ENCODE results near the gene COL4A2.
A peak's percentile ranks its signal among the peaks of the same experiment; 100 is the strongest.

COL4A2 gene

GRCh38 chr13:110404321-110404720, 97.2 kb downstream of the COL4A2 start:
- no peak overlapping the region for H3K27ac Mint-ChIP-seq
- no peak for DNase-seq
- ATAC-seq (replicated peaks), result no peak
- H3K36me3 Mint-ChIP-seq (ENCODE audit: insufficient read depth), result no peaks in the 10 kb centered on the region
- H3K9me3 Mint-ChIP-seq, result no peaks in the 10 kb centered on the region
- H3K4me1 Mint-ChIP-seq (ENCODE audit: low read depth in 2 of 2), result no peaks in the 10 kb centered on the region
- peaks cover 64 to 66% of the 10 kb centered on the region in 2 donors for H3K27me3 Mint-ChIP-seq
- no peak overlapping the region for H3K4me3 Mint-ChIP-seq

- Mint-ChIP-seq H3K27ac (no peak overlapping the region), H3K4me1 (ENCODE audit: low read depth in 2 of 2) (no peaks in the 10 kb centered on the region), H3K9me3 (no peaks in the 10 kb centered on the region), H3K4me3 (no peak overlapping the region), H3K27me3 (peaks cover 68 to 79% of the 10 kb centered on the region in 2 donors), H3K36me3 (ENCODE audit: insufficient read depth) (no peaks in the 10 kb centered on the region)
- ATAC-seq (replicated peaks) (no peak), DNase-seq (no peak)
These were observed 98.7 kb downstream of the COL4A2 start for GRCh38 chr13:110405597-110406450.

GRCh38 chr13:110407021-110407420, 99.9 kb downstream of the COL4A2 start:
- H3K4me3 Mint-ChIP-seq, result no peak overlapping the region
- DNase-seq (no peak), ATAC-seq (replicated peaks) (no peak)
- no peaks in the 10 kb centered on the region for H3K36me3 Mint-ChIP-seq (ENCODE audit: insufficient read depth)
- H3K4me1 Mint-ChIP-seq (ENCODE audit: low read depth in 2 of 2), result no peaks in the 10 kb centered on the region
- H3K27me3 Mint-ChIP-seq, result peaks cover 68 to 84% of the 10 kb centered on the region in 2 donors
- no peak overlapping the region for H3K27ac Mint-ChIP-seq
- H3K9me3 Mint-ChIP-seq, result no peaks in the 10 kb centered on the region

GRCh38 chr13:110407531-110407930, 100.4 kb downstream of the COL4A2 start:
- Mint-ChIP-seq H3K9me3 (no peaks in the 10 kb centered on the region), H3K27me3 (peaks cover 63 to 83% of the 10 kb centered on the region in 2 donors), H3K27ac (no peak overlapping the region)

GRCh38 chr13:110408286-110408685, 101.2 kb downstream of the COL4A2 start:
- H3K4me1 Mint-ChIP-seq (ENCODE audit: low read depth in 2 of 2), result no peaks in the 10 kb centered on the region
- DNase-seq, result no peak
- H3K36me3 Mint-ChIP-seq (ENCODE audit: insufficient read depth), result no peaks in the 10 kb centered on the region
- H3K27me3 Mint-ChIP-seq, result peaks cover 55 to 83% of the 10 kb centered on the region in 2 donors
- no peak overlapping the region for H3K27ac Mint-ChIP-seq
- no peak for ATAC-seq (replicated peaks)
- H3K9me3 Mint-ChIP-seq, result no peaks in the 10 kb centered on the region
- no peak overlapping the region for H3K4me3 Mint-ChIP-seq

More at GRCh38 chr13:110407531-110407930, 100.4 kb downstream of the COL4A2 start:
- Mint-ChIP-seq H3K4me3 (no peak overlapping the region), H3K4me1 (ENCODE audit: low read depth in 2 of 2) (no peaks in the 10 kb centered on the region), H3K36me3 (ENCODE audit: insufficient read depth) (no peaks in the 10 kb centered on the region)
- DNase-seq, result no peak
- no peak for ATAC-seq (replicated peaks)

- no peak overlapping the region for H3K4me3 Mint-ChIP-seq
- no peak overlapping the region for H3K27ac Mint-ChIP-seq
- no peak for DNase-seq
- no peak for ATAC-seq (replicated peaks)
- no peaks in the 10 kb centered on the region for H3K36me3 Mint-ChIP-seq (ENCODE audit: insufficient read depth)
- H3K4me1 Mint-ChIP-seq (ENCODE audit: low read depth in 2 of 2), result no peaks in the 10 kb centered on the region
- peaks cover 46 to 83% of the 10 kb centered on the region in 2 donors for H3K27me3 Mint-ChIP-seq
- no peaks in the 10 kb centered on the region for H3K9me3 Mint-ChIP-seq
These were observed 102.5 kb downstream of the COL4A2 start for GRCh38 chr13:110409581-110409992.

- H3K4me3 Mint-ChIP-seq, result no peak overlapping the region
- ATAC-seq (replicated peaks), result no peak
- no peaks in the 10 kb centered on the region for H3K4me1 Mint-ChIP-seq (ENCODE audit: low read depth in 2 of 2)
- no peak for DNase-seq
- H3K27me3 Mint-ChIP-seq, result peaks cover 44 to 82% of the 10 kb centered on the region in 2 donors
- H3K9me3 Mint-ChIP-seq, result no peaks in the 10 kb centered on the region
- no peaks in the 10 kb centered on the region for H3K36me3 Mint-ChIP-seq (ENCODE audit: insufficient read depth)
- H3K27ac Mint-ChIP-seq, result no peak overlapping the region
These were observed 102.9 kb downstream of the COL4A2 start for GRCh38 chr13:110410000-110410399.

GRCh38 chr13:110410936-110411687, 104.0 kb downstream of the COL4A2 start:
- DNase-seq (no peak), ATAC-seq (replicated peaks) (no peak)
- no peaks in the 10 kb centered on the region for H3K9me3 Mint-ChIP-seq
- H3K4me3 Mint-ChIP-seq, result no peak overlapping the region
- H3K27ac Mint-ChIP-seq, result no peak overlapping the region
- H3K27me3 Mint-ChIP-seq, result peaks cover 34 to 79% of the 10 kb centered on the region in 2 donors
- no peaks in the 10 kb centered on the region for H3K36me3 Mint-ChIP-seq (ENCODE audit: insufficient read depth)
- no peaks in the 10 kb centered on the region for H3K4me1 Mint-ChIP-seq (ENCODE audit: low read depth in 2 of 2)

GRCh38 chr13:110411688-110412059, 104.6 kb downstream of the COL4A2 start:
- H3K4me3 Mint-ChIP-seq, result no peak overlapping the region
- no peak for DNase-seq
- ATAC-seq (replicated peaks), result no peak
- H3K4me1 Mint-ChIP-seq (ENCODE audit: low read depth in 2 of 2), result no peaks in the 10 kb centered on the region
- no peak overlapping the region for H3K27ac Mint-ChIP-seq
- peaks cover 34 to 78% of the 10 kb centered on the region in 2 donors for H3K27me3 Mint-ChIP-seq
- H3K36me3 Mint-ChIP-seq (ENCODE audit: insufficient read depth), result no peaks in the 10 kb centered on the region
- no peaks in the 10 kb centered on the region for H3K9me3 Mint-ChIP-seq

- no peaks in the 10 kb centered on the region for H3K9me3 Mint-ChIP-seq
- H3K4me1 Mint-ChIP-seq (ENCODE audit: low read depth in 2 of 2), result no peaks in the 10 kb centered on the region
- no peak overlapping the region for H3K27ac Mint-ChIP-seq
- H3K4me3 Mint-ChIP-seq, result no peak overlapping the region
- peaks cover 27 to 77% of the 10 kb centered on the region in 2 donors for H3K27me3 Mint-ChIP-seq
- DNase-seq (peak; percentile 8 to 13 (median 11)), ATAC-seq (replicated peaks) (peak; percentile 46)
- H3K36me3 Mint-ChIP-seq (ENCODE audit: insufficient read depth), result no peaks in the 10 kb centered on the region
These were observed 105.2 kb downstream of the COL4A2 start for GRCh38 chr13:110412132-110412914.

GRCh38 chr13:110413016-110413675, 106.1 kb downstream of the COL4A2 start:
- DNase-seq, result no peak
- Mint-ChIP-seq H3K4me3 (no peak overlapping the region), H3K36me3 (ENCODE audit: insufficient read depth) (no peaks in the 10 kb centered on the region), H3K9me3 (no peaks in the 10 kb centered on the region), H3K4me1 (ENCODE audit: low read depth in 2 of 2) (no peaks in the 10 kb centered on the region), H3K27ac (no peak overlapping the region), H3K27me3 (peaks cover 23 to 77% of the 10 kb centered on the region in 2 donors)
- ATAC-seq (replicated peaks), result no peak

- ATAC-seq (replicated peaks) (no peak), DNase-seq (no peak)
- Mint-ChIP-seq H3K36me3 (ENCODE audit: insufficient read depth) (no peaks in the 10 kb centered on the region), H3K9me3 (no peaks in the 10 kb centered on the region), H3K27me3 (peaks cover 23 to 81% of the 10 kb centered on the region in 2 donors), H3K27ac (no peak overlapping the region), H3K4me3 (no peak overlapping the region), H3K4me1 (ENCODE audit: low read depth in 2 of 2) (no peaks in the 10 kb centered on the region)
These were observed 106.6 kb downstream of the COL4A2 start for GRCh38 chr13:110413676-110414040.

- no peak overlapping the region for H3K4me3 Mint-ChIP-seq
- no peaks in the 10 kb centered on the region for H3K9me3 Mint-ChIP-seq
- ATAC-seq (replicated peaks), result no peak
- no peaks in the 10 kb centered on the region for H3K36me3 Mint-ChIP-seq (ENCODE audit: insufficient read depth)
- peaks cover 30 to 86% of the 10 kb centered on the region in 2 donors for H3K27me3 Mint-ChIP-seq
- no peaks in the 10 kb centered on the region for H3K4me1 Mint-ChIP-seq (ENCODE audit: low read depth in 2 of 2)
- H3K27ac Mint-ChIP-seq, result no peak overlapping the region
- no peak for DNase-seq
These were observed 107.2 kb downstream of the COL4A2 start for GRCh38 chr13:110414283-110414682.
